GM12878 (cell line): ENCODE results near the gene CAPN7. TPM values are rescaled to one million over a fixed set of nuclear protein-coding genes. Genes with fewer than 3 reads are reported as not detected.

ENCODE experiments used
- IKZF2 ChIP-seq, 2 experiments: fragments of 450-650 bp; IDR thresholded peaks; 2 replicates each; pipeline ENCODE4 v1.6.1; 2017; ENCODE audit warnings: mild to moderate bottlenecking in 2 of 2, moderate library complexity in 2 of 2
- MTA2 ChIP-seq: fragments of 450-650 bp; IDR thresholded peaks from 2 replicates; pipeline ENCODE4 v1.6.1; 2016; ENCODE audit warnings: low read depth, mild to moderate bottlenecking, moderate library complexity
- PAX5 ChIP-seq: IDR thresholded peaks from 2 replicates; pipeline ENCODE4 v1.6.1; 2011; ENCODE audit warnings: low read depth, low read length, borderline replicate concordance
- SMAD1 ChIP-seq: fragments of 450-650 bp; IDR thresholded peaks from 2 replicates; pipeline ENCODE4 v1.6.1; 2018; ENCODE audit warnings: mild to moderate bottlenecking, low read depth; ENCODE audit not compliant: partially characterized antibody
- SPI1 ChIP-seq: IDR thresholded peaks from 2 replicates; pipeline ENCODE4 v1.6.1; 2011; ENCODE audit warnings: low read depth, mild to moderate bottlenecking, low read length, moderate library complexity, borderline replicate concordance; ENCODE audit not compliant: insufficient read depth
- TAF1 ChIP-seq: IDR thresholded peaks from 2 replicates; pipeline ENCODE4 v1.6.1; 2011; ENCODE audit warnings: mild to moderate bottlenecking, low read depth, low read length, borderline replicate concordance
- polyA plus RNA-seq, 11 experiments: library from polyadenylated mRNA; depleted of rRNA in 4 of 11; unstranded in 6 of 11; stranded (reverse) in 5 of 11; fragments of >200 nt; fragmentation: Nextera tagmentation in 4 of 11; fragmentation: Illumina TruSeq in 1 of 11; extraction: Ambion mirVana in 4 of 11; extraction: Trizol in 1 of 11; gene quantifications; 1 replicate in 1 of 11; 2 replicates in 10 of 11; pipeline versions ENCODE4 v1.2.1 to v1.2.3, GENCODE V29; 2011 to 2016; ENCODE audit warnings: inconsistent platforms in 2 of 11, missing spikeins in 2 of 11, low read depth in 1 of 11
- total RNA-seq, 4 experiments: library from RNA; depleted of rRNA in 3 of 4; stranded (reverse); fragments of >200 nt in 3 of 4; fragmentation: Illumina TruSeq in 1 of 4; extraction: Trizol in 1 of 4; gene quantifications; 2 replicates each; pipeline versions ENCODE4 v1.2.1 to v1.2.3, GENCODE V29; 2013 to 2021
- TF ChIP-seq, protein P1 (sequence below): fragments of 450-650 bp; IDR thresholded peaks from 2 replicates; pipeline ENCODE4 v1.6.1; 2017; ENCODE audit warnings: antibody characterized with exemption, mild to moderate bottlenecking, moderate library complexity
- TF ChIP-seq, protein P2 (sequence below): IDR thresholded peaks from 2 replicates; pipeline ENCODE4 v1.6.1; 2012; ENCODE audit warnings: improper control_type of control experiment, low read depth, low read length; ENCODE audit not compliant: insufficient replicate concordance
- TF ChIP-seq, protein P3 (sequence below): IDR thresholded peaks from 2 replicates; pipeline ENCODE4 v1.6.1; 2012; ENCODE audit warnings: low read length, inconsistent platforms

Gene CAPN7
- total and polyA plus RNA-seq, 10 of the 15 experiments (the other 5 are each of a cell fraction or from before 2014, with no cell fraction given) = 5.3 to 27.0 (median 18.2) TPM

DNA sequence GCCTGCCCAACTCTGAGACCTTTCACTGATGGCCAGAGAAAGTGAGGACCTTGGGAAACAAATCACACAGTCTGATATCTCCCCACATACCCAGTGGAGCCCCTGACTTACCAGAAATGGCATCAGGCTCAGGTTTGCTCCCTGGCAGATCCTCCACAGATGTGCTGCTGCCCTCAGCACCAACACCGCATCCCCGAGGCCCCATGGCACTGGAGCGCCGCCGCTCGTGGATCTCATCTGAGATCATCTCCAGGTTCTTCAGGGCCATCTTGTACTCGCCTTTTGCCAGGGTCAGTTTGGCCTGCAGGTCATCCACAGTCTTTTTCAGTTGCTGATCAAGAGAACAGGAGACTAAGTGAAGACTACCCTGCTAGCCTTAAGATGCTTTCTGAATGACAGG, 52.7 kb downstream of the CAPN7 start (continued):
- TF ChIP-seq, protein P1, sequence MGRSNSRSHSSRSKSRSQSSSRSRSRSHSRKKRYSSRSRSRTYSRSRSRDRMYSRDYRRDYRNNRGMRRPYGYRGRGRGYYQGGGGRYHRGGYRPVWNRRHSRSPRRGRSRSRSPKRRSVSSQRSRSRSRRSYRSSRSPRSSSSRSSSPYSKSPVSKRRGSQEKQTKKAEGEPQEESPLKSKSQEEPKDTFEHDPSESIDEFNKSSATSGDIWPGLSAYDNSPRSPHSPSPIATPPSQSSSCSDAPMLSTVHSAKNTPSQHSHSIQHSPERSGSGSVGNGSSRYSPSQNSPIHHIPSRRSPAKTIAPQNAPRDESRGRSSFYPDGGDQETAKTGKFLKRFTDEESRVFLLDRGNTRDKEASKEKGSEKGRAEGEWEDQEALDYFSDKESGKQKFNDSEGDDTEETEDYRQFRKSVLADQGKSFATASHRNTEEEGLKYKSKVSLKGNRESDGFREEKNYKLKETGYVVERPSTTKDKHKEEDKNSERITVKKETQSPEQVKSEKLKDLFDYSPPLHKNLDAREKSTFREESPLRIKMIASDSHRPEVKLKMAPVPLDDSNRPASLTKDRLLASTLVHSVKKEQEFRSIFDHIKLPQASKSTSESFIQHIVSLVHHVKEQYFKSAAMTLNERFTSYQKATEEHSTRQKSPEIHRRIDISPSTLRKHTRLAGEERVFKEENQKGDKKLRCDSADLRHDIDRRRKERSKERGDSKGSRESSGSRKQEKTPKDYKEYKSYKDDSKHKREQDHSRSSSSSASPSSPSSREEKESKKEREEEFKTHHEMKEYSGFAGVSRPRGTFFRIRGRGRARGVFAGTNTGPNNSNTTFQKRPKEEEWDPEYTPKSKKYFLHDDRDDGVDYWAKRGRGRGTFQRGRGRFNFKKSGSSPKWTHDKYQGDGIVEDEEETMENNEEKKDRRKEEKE = no peak
- TF ChIP-seq, protein P2, sequence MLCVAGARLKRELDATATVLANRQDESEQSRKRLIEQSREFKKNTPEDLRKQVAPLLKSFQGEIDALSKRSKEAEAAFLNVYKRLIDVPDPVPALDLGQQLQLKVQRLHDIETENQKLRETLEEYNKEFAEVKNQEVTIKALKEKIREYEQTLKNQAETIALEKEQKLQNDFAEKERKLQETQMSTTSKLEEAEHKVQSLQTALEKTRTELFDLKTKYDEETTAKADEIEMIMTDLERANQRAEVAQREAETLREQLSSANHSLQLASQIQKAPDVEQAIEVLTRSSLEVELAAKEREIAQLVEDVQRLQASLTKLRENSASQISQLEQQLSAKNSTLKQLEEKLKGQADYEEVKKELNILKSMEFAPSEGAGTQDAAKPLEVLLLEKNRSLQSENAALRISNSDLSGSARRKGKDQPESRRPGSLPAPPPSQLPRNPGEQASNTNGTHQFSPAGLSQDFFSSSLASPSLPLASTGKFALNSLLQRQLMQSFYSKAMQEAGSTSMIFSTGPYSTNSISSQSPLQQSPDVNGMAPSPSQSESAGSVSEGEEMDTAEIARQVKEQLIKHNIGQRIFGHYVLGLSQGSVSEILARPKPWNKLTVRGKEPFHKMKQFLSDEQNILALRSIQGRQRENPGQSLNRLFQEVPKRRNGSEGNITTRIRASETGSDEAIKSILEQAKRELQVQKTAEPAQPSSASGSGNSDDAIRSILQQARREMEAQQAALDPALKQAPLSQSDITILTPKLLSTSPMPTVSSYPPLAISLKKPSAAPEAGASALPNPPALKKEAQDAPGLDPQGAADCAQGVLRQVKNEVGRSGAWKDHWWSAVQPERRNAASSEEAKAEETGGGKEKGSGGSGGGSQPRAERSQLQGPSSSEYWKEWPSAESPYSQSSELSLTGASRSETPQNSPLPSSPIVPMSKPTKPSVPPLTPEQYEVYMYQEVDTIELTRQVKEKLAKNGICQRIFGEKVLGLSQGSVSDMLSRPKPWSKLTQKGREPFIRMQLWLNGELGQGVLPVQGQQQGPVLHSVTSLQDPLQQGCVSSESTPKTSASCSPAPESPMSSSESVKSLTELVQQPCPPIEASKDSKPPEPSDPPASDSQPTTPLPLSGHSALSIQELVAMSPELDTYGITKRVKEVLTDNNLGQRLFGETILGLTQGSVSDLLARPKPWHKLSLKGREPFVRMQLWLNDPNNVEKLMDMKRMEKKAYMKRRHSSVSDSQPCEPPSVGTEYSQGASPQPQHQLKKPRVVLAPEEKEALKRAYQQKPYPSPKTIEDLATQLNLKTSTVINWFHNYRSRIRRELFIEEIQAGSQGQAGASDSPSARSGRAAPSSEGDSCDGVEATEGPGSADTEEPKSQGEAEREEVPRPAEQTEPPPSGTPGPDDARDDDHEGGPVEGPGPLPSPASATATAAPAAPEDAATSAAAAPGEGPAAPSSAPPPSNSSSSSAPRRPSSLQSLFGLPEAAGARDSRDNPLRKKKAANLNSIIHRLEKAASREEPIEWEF = no peak
- TF ChIP-seq SPI1 (no peak), IKZF2 (IDR thresholded peaks at IDR 0.05) (no peak), TAF1 (no peak), SMAD1 (no peak), PAX5 (no peak), MTA2 (no peak)
- TF ChIP-seq, protein P3, sequence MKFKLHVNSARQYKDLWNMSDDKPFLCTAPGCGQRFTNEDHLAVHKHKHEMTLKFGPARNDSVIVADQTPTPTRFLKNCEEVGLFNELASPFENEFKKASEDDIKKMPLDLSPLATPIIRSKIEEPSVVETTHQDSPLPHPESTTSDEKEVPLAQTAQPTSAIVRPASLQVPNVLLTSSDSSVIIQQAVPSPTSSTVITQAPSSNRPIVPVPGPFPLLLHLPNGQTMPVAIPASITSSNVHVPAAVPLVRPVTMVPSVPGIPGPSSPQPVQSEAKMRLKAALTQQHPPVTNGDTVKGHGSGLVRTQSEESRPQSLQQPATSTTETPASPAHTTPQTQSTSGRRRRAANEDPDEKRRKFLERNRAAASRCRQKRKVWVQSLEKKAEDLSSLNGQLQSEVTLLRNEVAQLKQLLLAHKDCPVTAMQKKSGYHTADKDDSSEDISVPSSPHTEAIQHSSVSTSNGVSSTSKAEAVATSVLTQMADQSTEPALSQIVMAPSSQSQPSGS = no peak
